NCI-H1092 treated with DMSO at 0.1 percent for 48 hours (cell line): Measurements from ENCODE around the gene USP20.

Experiments used
- DNase-seq: peaks from one replicate; lab custom pipeline; 2025; lab: John Stamatoyannopoulos, UW

Gene USP20

GRCh38 chr9:129823935-129824601 lies 11.2 kb upstream of the USP20 start, which contains the start of gene TOR1A:
Gene TOR1A (minus strand): TSS chr9:129824136. CDS start chr9:129824085, 51 bp downstream.
- DNase-seq, result peak; percentile 96

GRCh38 chr9:129826344-129826743 lies 8.9 kb upstream of the USP20 start:
- no peak for DNase-seq

GRCh38 chr9:129826759-129827158 lies 8.5 kb upstream of the USP20 start:
- DNase-seq, result no peak

- no peak for DNase-seq
These were observed 7.2 kb upstream of the USP20 start for GRCh38 chr9:129828051-129828450.

- DNase-seq, result no peak
These were observed 6.3 kb upstream of the USP20 start for GRCh38 chr9:129828969-129829368.

GRCh38 chr9:129832982-129833381 lies 2.3 kb upstream of the USP20 start:
- no peak for DNase-seq

- no peak for DNase-seq
These were observed 650 bp upstream of the USP20 start for GRCh38 chr9:129834489-129835127.

GRCh38 chr9:129835860-129836223 lies 584 bp downstream of the USP20 start:
- no peak for DNase-seq

- DNase-seq, result no peak
These were observed 1.2 kb downstream of the USP20 start for GRCh38 chr9:129836311-129837007.

GRCh38 chr9:129838707-129839259 lies 3.5 kb downstream of the USP20 start:
- no peak for DNase-seq

GRCh38 chr9:129839324-129840023 lies 4.2 kb downstream of the USP20 start:
- peak; percentile 40 for DNase-seq

GRCh38 chr9:129840034-129840433 lies 4.8 kb downstream of the USP20 start:
- DNase-seq, result peak; percentile 49

- no peak for DNase-seq
These were observed 5.8 kb downstream of the USP20 start for GRCh38 chr9:129841071-129841470.

GRCh38 chr9:129845373-129845772 lies 10.1 kb downstream of the USP20 start:
- DNase-seq, result no peak

- no peak for DNase-seq
These were observed 13.6 kb downstream of the USP20 start for GRCh38 chr9:129848712-129849441.

- DNase-seq, result no peak
These were observed 14.6 kb downstream of the USP20 start for GRCh38 chr9:129849901-129850300.

GRCh38 chr9:129850821-129851550 lies 15.7 kb downstream of the USP20 start:
- no peak for DNase-seq

GRCh38 chr9:129851821-129852220 lies 16.6 kb downstream of the USP20 start:
- DNase-seq, result no peak

GRCh38 chr9:129852579-129852978 lies 17.3 kb downstream of the USP20 start:
- DNase-seq, result no peak

- DNase-seq, result no peak
These were observed 18.4 kb downstream of the USP20 start for GRCh38 chr9:129853614-129854013.

GRCh38 chr9:129854588-129855110 lies 19.4 kb downstream of the USP20 start:
- DNase-seq, result no peak
